Stimulated activated CD4-positive, alpha-beta T cell treated with anti-CD3 and anti-CD28 coated beads, Interleukin-1b, Interleukin-23, amount 100 ng/mL, for 1 hour (primary cell): ENCODE data around the gene ZNF423.
"Not testable (repeated sequence)": the region's sequence is repeated elsewhere in the genome, so short reads cannot be mapped to it uniquely, and the experiment has no call there.

ENCODE experiments used
- DNase-seq, 2 donors: peaks; one replicate each; pipeline ENCODE4 v3.0.0-alpha.2; 2020; ENCODE audit warnings: low read depth in 2 of 2

Gene ZNF423

DNA sequence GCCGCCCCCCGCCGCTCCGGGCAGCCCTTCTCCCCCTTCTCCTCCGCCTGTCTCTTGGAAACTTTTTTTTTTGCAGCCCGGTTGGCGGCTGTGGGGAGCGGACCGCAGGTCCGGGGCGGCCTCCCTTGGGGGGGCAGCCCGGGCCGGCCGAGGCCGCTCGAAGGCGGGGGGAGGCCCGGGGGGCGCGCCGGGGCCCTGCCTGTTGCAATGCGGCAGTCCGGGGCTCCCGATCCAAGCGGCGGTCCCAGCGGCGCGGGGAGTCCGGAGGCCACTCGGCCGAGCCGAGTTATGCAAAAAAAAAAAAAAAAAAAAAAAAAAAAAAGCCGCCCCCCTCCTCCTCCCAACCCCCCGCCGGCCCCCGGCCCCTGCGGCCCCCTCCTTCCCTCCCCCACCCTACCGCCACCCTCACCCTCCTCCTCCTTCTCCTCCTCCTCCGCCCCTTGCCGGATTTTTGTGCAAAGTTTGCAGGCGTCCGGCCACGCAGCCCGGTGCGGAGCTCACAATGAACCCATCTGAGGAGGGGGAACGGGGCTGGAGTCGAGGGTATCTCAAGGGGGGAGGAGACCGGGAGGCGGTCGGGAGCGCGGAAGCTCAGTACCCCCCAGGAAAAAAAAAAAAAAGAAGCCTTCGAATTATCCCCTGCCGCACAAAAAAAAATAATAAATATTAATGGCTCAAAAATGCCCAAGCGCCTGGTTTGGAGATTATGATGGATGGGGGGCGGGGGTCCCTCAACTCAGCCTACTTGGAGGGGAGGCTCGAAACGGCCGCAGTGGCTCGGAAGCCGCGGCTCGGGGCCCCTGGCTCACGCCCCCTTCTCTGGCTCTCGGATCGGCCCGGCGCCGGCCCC is at the start of gene ZNF423:
Gene ZNF423, minus strand, starts transcription at position 291 of the 850 bp plus-strand sequence. CDS start 338 bp downstream, outside the sequence.
- no peak for DNase-seq

DNA sequence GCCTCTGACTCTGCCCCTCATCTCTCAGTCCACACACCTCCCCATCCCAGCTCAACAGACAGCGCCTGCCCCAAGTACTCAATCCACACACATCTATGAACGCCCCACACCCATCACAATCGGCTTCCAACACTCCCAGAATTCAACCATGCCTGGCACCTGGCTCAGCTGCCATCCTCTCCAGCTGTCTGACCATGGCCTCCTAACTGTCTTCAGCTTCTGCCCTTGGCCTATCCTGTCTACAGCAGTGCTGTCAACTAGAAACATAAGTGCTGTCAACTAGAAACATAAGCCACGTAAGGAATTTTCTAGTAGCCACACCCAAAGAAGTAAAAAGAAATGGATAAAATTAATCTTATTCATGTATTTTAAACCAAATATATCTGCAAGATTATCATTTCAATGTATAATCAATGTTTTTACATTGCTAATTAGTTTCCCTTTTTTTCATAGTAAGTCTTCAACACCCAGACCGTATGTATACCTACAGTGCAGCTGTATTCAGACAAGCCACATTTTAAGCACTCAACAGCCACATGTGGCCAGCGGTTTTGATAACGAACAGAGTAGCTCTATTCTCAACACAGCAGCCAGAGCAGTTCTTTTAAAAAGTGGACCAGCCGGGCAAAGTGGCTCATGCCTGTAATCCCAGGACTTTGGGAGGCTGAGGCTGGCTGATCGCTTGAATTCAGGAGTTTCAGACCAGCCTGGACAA is 48.6 kb upstream of the ZNF423 start:
- no peak for DNase-seq

DNA sequence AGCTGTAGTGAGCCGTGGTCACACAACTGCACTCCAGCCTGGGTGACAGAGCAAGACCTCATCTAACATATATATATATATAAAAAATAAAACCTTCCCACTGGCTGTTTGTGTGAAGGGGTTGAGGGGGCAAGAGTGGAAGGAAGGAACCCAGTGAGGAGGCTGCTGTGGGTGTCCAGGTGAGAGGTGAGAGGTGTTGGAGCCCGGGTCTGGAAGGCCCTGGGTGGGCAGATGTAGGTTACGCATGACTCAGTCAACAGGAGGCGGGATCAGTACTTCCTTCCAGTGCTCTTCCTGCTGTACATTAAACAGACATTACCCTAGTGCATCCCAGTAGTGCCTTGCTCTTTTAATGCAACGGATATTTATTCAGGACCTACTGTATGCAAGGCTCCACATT is 47.0 kb upstream of the ZNF423 start:
- no peak for DNase-seq

DNA sequence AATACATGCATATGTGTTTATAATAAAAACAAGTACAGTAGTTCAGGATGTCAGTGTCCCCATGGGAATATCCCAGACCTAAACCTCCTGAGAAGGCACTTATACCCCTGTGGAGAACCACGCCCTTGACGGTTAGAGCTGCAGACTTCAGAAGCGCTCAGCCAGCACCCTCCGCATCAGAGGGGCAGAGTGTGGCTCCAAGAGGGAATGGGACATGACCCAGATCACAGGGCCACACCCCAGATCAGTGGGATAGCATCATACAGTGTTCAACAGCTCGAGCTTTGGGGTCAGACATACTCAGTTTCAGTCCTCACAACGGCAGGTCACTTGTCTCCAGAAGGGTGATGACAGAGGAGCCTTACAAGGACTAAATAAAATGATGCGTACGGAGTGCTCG is 45.8 kb upstream of the ZNF423 start:
- no peak for DNase-seq

DNA sequence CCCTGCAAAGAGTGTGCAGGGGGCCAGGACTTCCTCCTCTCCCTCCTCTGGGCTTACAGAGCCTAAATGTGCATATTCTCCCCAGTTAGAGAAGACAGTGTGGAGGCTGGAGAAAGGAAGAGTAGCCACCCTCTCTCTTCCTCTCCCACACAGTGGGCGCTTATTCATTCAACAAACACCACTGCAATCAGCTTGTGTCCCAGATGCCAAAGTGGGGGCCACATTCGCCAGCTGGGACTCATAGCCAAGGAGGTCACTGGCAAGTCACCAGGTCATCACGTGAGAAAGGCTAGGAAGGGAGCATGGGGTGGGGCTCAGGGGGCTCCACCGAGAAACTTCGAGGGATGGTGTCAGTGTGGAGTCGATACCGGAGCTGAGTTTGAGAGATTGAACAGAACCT is 45.0 kb upstream of the ZNF423 start:
- no peak for DNase-seq

DNA sequence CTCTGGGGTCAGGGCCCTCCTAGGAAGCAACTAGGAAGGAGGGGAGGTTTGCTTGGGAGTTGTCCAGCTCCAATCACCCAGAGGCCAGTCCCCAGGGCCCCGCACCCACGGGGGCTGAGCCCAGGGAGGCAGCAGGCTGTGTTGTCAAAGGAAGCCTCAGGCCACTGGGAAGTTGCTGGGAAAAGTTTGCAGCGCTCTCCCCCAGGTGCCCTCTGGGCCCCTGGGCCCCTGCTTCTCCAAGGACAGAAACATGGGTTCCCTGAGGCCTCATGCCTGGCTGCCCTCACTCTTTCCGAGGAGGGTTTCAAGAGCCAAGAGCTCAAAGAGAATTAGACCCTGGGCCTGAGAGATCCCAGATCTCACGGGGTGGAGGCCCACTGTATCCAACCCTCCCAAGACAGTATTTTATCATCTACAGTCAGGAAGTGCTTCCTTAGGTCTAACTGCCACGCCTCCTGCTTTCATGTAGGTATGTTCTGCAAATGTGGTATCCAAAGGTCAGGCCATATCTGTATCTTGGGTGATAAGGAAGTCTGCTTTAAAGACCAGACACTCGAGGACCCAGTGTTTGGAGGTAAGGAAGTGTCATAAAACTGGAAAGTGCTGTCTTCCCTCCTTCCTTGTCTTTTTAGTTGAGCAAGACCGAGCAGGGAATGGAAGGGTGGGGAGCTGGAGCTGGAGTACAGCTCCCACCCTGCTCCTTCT is 44.2 kb upstream of the ZNF423 start:
- DNase-seq = no peak

DNA sequence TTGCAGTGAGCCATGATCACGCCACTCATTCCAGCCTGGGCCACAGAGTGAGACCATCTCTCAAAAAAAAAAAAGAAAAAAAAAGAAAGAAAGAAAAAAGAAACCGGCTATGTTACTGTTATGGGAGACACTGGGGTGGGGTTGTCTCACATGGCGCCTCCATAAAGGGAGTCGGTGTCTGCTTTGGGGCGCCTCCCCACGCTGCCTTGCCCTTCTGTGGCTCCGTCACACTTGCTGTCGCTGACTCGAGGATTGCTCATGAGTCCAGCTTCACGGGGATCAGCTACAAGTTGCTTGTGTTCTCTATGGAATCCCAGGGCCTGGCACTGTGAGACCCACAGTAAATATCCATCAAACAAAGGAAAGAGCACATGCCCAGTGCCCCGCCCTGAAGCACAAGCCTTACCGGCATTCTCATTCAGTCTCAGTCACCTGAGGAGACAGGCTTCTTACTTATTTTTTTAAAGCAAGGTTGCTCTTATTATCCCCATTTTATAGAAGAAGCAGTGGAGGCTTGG is 40.6 kb upstream of the ZNF423 start:
- DNase-seq = no peak

DNA sequence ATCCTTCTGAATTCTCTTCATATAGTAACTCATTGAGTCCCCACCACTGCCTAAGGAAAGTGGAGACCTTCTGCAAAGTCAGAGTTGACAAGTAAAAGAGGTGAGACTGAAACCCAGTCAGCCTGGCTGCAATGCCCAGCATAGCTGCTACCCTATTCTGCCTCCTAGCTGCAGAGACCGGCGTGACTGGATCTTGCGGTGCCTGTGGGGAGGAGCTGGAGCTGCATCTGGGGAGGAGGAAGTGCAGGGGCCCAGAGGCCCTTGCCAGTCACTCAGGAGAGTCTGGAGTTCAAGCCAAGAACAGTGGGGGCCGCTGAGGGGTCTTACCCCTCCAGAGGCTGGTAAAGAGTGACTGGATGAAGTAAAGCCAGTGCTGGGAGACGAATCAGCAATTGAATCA is 35.0 kb upstream of the ZNF423 start:
- no peak for DNase-seq

DNA sequence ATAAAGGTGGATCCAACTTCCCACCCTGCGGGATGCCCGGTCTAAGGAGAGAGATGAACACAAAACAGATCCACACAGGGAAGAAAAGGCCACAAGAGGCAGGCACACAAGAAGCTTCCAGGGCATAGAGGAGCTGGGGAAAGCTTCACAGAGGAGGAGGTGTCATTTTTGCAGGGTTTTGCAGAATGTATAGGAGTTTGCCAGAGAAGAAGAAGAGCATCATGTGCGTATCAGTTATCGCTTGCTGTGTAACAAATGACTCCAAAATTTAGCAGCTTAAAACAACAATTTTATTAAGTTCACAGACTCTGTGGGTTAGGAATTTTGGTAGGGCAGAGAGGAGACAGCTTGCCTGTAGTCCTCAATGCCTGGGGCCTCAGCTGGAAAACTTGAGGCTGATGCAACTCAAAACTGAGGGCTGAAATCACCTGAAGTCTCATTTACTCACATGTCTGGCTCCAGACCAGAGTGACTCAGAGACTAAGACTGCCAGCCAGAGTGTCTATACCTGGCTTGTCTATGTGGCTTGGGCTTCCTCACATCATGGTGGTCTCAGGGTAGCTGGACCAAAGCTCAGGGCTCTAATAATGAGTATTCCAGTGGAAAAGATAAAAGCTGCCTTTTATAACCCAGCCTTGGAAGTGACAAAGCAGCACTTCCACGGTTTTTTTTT is 33.9 kb upstream of the ZNF423 start:
- no peak for DNase-seq

DNA sequence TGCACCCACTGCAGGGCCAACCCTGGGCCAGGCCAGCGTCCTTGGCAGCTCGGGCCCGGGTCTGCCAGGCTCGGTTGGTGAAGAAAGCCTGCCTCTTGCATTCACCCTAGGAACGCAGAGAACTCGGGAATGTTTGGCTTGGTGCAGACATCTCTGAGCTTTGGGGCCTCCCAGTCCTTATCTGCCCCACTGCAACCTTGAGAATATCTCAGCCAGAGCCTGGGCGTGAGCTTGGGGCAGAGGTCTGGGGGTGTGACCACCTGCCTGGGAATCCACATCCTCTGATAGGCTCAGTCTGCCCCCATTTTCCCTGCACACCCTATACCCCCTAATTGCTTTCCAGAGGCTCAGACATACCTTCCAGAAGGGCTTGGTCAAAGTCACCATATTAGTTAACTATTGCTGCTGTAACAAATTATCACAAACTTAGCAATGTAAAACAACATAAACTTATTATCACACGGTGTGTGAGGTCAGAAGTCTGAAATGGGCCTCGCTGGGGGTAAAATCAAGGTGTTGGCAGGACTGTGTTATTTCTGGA is 30.7 kb upstream of the ZNF423 start:
- no peak for DNase-seq

DNA sequence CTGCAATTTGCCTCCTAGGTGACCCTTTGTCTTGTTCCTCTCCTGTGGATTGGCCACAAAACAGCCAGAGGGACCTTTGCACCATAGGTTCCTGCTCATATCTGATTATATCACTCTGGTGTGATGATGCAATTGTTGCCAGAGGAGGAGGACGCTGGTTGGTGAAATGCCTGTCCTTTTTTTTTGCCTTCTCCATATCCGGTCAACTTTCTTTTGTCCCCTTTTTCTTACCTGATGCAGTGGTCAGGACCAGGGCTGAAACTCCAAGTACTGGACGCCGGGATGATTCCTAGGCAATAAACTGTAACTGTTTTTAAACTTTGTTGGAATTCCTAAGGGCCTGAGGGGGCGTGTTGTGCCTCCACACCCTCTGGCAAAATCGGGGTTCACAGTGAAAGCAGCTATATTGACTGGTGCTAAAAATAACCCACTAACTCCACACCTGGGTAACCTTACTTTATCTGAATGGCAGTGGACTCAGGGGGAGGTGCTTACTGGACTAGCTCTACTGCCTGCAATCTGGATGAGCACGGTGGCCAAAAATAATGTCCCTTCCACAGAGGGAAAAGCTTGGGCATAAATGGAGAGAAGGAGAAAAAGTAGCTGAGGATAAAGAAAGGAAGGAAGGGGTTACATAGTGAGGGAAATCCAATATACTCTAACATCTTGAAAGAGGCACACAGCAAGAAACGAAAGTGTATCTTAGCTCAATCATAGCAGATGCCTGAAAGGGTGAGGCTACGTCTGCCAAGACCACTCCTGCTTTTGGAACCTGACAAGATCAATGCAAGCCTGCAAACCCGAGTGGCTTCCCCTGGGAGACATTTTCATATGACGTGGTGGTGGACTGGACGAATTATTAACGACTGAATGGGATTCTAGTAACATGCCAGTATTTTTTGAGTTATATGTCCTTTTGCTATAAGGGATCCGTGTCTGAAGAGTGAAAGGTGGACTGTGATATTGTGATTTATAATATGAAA is 28.4 kb upstream of the ZNF423 start:
- DNase-seq = no peak

DNA sequence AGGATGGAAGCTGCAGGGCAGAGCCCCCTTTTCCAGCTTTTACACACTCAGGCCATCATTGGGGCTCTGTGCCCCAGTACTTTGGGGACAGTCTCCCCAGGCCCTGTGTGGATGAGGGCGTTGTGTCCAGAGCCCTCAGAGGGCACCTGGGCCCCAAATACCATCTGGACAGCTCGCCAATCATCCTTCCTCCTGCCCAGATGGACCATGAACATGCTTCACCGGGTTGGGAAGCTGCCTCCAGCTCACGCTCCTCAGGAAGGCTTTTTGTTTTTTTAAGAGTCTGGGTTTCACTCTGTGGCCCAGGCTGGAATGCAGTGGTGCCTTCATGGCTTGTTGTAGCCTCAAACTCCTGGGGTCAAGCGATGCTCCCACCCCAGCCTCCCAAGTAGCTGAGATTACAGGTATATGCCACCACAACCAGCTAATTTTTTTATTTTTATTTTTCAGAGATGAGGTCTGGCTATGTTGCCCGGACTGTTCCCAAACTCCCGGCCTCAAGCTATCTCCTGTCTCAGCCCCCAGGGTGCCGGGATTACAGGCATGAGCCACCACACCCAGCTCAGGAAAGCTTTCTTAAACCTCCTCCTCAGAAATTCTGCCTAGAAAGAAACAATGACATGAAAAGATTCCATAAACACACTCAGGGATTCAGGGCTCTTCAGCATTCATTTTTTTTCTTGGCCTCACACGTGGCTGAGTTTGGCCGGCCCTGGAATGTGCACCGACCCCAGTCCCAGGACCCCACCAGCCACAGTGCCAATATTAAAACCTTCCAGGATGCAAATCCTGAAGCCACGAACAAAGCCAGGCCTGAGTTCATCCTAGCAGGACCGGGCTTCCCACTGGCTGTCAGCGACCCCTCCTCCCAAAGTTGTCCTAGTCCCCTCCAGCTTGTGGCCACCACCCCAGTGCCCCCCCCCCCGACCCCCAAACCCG is 27.4 kb upstream of the ZNF423 start:
- no peak for DNase-seq

DNA sequence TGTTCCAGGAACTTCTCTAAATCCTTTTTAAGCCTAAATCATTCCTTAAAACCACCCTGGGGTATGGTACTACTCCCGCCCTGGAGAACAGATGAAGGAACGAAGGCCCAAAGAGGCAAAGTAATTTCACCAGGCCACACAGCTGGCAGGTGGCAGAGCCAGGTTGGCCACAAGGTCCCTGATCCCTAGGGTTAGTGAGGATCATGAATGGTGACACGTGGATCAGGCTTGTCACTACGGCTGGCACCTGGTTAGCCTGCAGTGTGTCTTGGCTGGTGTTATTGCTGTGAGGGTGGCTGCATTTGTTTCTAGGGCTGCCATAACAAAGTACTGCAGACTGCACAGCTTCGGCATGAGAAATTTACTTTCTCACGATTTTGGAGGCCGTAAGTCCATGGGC is 26.0 kb upstream of the ZNF423 start:
- no peak for DNase-seq

DNA sequence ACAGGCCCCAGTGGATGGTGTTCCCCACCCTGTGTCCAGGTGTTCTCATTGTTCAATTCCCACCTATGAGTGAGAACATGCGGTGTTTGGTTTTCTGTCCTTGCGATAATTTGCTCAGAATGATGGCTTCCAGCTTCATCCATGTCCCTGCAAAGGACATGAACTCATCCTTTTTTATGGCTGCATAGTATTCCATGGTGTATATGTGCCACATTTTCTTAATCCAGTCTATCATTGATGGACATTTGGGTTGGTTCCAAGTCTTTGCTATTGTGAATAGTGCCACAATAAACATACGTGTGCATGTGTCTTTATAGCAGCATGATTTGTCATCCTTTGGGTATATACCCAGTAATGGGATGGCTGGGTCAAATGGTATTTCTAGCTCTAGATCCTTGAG is 22.6 kb upstream of the ZNF423 start:
- DNase-seq = not testable (repeated sequence)

DNA sequence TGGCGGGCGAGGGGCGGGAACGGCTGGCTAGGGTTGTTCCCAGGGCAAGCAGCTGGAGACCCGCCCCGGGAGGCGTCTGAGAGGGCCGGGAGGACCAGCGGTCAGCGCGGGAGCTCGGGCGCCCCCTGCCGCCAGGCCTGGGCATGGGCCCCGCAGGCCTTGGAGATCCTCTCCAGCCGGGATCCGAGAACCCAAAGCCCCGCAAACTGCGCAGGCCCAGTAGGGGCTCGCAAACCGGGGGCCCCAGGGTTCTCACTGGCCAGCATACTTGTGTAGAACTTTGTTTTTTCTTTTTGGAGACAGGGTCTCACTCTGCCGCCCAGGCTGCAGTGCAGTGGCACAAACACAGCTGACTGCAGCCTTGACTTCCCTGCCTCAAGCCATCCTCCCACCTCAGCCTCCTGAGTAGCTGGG is 20.8 kb upstream of the ZNF423 start:
- DNase-seq = no peak

DNA sequence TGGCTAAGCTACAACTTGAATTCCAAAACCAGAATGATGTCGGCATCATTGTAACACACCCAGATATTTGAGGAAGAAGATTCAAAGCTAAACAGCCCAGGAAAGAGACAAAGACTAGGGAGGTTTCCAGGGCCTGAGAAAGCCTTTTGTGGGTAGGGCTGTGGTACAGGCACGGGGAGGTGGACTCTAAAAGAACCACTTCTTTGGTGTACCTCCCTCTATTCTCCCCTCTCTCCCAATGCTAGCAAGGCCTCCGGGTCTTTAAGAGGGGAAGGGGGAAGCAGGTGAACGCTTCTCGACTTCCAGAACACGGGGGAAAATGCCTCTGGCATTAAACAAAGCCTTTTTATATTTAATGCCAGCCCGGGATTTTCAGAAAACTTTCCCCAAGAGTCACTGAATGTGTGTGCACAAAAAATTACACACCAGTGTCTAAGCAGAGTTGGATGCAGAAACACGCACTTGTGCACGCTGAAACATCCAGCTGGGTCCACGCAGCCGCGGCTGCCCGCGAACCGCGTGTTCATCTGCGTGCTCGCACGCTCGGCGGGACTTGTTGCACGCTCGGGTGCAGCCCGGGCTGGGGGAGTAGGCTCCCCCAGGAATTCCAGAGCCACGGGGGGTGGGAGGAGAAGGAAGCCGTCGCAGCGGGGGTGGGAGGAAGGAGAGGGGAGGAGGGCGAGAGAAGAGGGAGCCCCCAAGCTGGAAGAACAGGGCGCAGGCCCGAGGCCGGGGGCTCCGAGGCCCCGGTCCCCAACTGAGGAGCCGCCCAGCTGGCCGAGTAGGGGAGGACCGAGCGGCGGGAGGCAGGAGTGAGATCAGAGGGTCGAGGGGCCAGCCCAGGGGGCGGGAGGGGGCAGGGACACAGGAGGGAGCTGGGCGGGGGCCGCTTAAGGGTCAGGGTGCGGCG is 20.1 kb upstream of the ZNF423 start:
- no peak for DNase-seq

DNA sequence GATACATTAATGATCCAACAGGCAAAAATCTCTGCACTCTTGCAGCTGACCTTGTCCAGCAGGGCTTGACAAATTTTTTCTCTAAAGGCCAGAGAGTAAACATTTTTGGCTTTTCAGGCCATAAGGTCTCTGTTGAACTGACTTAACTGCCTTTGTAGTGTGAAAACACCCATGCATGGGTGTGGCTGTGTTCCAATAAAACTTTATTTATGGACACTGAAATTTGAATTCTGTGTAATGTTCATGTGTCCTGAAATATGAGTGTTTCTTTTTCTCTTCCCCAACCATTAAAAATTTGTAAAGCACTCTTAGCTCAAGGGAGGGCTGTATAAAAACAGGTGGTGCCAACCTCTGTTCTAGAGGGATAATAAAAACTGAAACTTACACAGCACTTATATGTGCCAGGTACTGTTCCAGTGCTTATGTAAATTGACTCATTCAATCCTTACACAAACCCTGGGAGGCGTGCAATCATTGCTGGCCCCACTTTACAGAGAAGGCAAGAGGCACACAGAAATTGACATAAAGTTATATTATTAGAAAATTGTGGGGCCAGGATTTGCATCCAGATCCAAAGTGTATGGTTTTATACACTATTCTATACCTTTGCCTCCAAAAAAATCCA is 18.8 kb upstream of the ZNF423 start:
- no peak for DNase-seq

DNA sequence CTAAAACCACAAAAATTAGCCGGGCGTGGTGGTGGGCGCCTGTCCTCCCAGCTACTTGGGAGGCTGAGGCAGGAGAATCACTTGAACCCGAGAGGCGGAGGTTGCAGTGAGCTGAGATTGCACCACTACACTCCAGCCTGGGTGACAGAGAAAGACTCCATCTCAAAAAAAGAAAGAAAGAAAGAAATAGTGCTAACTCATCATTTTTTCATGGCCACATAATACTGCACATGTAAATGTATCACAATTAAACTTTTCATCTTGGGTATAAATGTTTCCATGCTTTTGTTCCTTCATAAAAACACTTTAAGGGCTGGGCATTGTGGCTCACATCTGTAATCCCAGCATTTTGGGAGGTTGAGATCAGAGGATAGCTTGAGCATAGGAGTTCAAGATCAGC is 15.9 kb upstream of the ZNF423 start:
- not testable (repeated sequence) for DNase-seq
